ENCODE data around the gene CHAF1A.

Gene CHAF1A

DNA sequence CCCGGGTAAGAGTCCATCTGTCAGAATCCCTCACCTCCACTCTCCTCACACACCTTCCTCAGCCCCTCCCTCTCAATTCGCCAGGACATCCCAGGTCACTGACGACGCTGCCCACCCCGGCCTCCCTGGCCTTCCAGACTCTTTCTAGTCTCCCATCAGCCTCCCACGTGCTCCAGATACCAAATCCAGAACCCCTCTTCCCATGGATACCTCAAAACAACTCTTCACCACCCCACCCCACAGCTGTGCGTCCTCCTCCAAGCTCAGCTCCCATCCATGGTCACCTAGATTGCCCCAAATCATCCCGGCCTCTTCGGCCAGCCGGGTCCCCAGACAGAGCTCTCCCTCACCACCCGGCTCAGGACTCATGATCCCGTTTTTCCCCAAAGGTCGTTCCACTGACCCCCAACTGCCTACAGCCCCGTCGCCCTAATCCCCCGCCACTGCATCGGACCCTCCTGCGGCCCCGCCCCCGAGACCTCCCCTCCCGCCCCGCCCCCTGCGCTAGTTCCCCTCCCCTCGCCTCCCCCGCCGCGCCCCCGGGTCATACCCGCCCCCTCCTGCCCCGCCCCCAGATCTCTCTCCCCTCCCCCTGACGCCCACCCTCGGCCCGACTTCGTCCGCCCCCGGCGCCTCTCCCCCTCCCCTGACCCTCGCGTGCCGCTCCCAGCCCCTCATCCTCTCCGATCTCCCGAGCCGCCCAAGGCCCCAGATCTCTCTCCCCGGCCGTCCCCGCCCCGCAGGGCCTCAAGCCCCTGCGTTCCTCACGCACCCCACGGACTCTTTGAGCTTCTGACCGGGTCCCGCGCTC, 54.6 kb downstream of the CHAF1A start:
- Mint-ChIP-seq H3K4me3 (peak overlapping the region; percentile 92), H3K27me3 (no peaks in the 10 kb centered on the region), H3K9me3 (ENCODE audit: low read depth) (no peaks in the 10 kb centered on the region), H3K36me3 (no peaks in the 10 kb centered on the region), H3K27ac (peak overlapping the region; percentile 62), H3K4me1 (ENCODE audit: low read depth) (peaks cover 18% of the 10 kb centered on the region)

DNA sequence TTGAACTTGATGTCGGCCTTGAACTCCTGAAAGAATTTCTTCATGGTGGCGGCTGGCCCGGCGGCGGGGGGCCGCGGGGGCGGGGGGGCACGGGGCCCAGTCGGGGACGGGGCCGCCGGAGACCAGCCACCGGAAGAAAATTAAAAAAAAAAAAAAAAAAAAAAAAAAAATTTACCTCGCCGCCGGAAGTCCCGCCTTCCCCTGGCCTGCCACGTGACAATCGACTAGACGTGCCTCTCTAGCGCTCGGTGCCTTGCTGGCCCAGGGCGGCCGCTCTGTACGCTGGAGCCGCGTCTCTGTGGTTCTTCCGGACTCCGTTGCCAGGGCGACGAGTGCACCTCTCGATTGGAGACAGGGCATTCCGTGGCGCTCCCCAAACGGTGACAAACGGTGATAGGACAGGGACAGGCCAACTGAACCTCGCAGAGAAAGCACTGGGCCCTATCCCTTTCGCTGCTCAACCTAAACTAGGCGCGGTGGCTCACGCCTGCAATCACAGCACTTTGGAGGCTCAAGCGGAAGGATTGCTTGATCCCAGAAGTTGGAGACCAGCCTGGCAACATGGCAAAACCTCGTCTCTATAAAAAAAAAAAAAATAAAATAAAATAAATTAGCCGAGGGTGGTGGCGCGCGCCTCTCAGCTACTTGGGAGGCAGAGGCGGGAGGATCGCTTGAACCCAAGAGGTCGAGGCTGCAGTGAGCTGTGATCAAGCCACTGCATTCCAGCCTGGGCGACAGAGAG, 55.4 kb downstream of the CHAF1A start, which contains the start of gene UBXN6:
TSS of gene UBXN6 (minus strand) at position 141 of the 742 bp plus-strand sequence. CDS start at position 44, 97 bp downstream.
- Mint-ChIP-seq H3K36me3 (no peaks in the 10 kb centered on the region), H3K27ac (peak within 1 kb of the TSS; percentile 86), H3K27me3 (no peaks in the 10 kb centered on the region), H3K4me3 (peak within 1 kb of the TSS; percentile 92), H3K4me1 (ENCODE audit: low read depth) (peaks cover 18% of the 10 kb centered on the region), H3K9me3 (ENCODE audit: low read depth) (no peaks in the 10 kb centered on the region)

DNA sequence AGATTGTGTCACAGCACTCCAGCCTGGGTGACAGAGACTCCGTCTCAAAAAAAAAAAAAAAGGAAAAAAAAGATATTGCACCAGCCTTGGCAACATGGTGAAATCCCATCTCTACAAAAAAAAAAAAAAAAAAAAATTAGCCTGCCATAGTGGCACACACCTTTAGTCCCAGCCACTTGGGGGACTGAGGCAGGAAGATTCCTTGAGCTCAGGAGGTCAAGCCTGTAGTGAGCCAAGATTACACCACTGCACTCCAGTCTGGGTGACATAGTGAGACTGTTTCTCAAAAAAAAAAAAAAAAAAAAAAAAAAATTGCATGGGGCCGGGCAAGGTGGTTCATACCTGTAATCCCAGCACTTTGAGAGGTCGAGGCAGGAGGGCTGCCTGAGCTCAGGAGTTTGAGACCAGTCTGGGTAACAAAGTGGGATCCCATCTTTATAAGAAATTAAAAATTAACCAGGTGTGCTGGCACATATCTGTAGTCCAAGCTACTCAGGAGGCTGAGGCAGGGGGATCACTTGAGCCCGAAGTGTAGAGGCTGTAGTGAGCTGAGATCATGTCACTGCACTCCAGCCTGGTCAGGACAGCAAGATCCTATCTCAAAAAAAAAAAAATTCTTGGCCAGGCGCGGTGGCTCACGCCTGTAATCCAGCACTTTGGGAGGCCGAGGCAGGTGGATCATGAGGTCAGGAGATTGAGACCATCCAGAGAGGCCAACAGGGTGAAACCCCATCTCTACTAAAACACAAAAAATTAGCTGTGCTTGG, 62.6 kb downstream of the CHAF1A start:
- Mint-ChIP-seq H3K4me3 (no peak overlapping the region), H3K9me3 (ENCODE audit: low read depth) (no peaks in the 10 kb centered on the region), H3K27ac (no peak overlapping the region), H3K4me1 (ENCODE audit: low read depth) (no peaks in the 10 kb centered on the region), H3K36me3 (no peaks in the 10 kb centered on the region), H3K27me3 (no peaks in the 10 kb centered on the region)

DNA sequence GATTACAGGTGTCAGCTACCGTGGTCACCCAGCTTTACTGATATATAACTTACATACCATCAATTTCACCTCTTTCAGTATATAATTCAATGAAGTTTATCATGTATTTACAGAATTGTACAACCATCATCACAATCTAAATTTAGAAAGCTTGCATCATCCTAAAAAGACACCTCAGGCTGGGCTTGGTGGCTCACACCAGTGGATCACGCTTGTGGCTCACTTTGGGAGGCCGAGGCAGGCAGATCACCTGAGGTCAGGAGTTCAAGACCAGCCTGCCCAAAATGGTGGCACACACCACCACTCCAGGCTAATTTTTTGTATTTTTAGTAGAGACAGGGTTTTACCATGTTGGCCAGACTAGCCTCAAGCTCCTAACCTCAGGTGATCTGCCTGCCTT, 65.4 kb downstream of the CHAF1A start:
- Mint-ChIP-seq H3K9me3 (ENCODE audit: low read depth) (no peaks in the 10 kb centered on the region), H3K27ac (no peak overlapping the region), H3K36me3 (no peaks in the 10 kb centered on the region), H3K4me1 (ENCODE audit: low read depth) (peaks cover 5% of the 10 kb centered on the region), H3K27me3 (no peaks in the 10 kb centered on the region), H3K4me3 (no peak overlapping the region)

DNA sequence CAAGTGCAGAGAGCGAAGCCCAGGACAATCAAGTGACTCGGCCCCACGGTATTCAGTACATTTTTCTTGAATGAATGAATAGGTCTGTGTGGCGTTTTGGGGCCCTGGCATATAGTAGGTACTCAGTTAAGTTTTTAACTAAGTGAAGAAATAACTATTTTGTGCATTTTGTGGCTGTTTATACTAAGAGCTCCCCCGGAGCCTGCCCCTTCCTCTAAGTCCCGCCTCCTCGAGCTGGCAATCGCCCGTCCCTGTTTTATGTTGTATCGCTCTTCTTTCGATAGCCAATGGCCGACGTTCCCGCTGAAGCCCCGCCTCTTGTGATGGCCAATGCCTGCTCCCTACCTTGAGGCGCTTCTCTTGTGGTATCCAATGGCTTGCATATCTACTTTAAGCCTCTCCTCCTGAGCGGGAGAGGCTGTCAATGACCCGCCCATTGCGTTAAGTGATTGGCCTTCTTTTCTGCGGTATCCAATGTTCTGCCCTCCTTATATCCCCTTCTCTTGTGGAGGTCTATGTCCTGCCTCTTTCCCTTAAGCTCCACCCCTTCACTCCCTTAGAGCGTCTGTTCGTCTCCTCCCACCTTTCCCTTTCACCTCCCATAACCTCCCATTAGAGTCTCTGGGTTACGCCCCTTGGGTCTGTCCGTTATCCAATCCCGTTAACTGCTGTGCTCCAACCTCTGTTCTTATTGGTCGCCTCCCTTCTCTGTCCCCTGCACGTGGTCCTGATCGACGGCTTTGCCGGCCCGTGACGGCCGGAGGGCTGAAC, 69.1 kb downstream of the CHAF1A start:
- Mint-ChIP-seq H3K4me1 (ENCODE audit: low read depth) (peaks cover 17% of the 10 kb centered on the region), H3K27me3 (no peaks in the 10 kb centered on the region), H3K9me3 (ENCODE audit: low read depth) (no peaks in the 10 kb centered on the region), H3K4me3 (no peak overlapping the region), H3K27ac (no peak overlapping the region), H3K36me3 (peaks cover 2% of the 10 kb centered on the region)

DNA sequence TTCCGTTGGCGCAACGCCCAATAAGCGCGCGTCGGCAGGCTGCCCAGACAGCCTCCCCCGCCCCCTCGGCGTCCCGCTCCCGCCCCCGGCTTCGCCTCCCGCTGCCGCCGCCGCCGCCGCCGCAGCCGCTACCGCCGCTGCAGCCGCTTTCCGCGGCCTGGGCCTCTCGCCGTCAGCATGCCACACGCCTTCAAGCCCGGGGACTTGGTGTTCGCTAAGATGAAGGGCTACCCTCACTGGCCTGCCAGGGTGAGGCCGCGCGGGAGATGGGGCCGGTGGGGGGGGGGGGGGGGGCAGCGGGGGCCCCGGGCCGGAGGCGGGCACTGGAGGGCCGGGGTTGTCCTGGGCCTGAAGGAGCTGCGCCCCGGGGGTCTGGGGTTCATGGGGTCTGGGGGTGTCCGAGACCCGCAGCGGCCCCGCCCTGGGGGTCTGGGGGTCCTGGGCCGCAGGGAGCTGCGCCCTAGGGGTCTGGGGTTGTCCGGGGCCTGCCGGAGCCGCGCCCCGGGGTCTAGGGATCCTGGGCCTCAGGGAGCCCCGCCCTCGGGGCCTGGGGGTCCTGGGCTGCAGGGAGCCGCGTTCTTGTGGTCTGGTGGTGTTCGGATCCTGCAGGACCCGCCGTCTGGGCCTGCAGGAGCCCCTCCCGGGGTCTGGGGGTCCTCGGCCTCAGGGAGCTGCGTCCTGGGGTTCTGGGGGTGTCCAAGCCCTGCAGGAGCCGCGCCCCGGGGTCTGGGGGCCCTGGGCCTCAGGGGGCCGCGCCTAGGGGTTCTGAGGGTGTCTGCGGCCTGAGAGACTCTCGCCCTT, 69.9 kb downstream of the CHAF1A start, which contains the start of gene HDGFL2:
TSS of gene HDGFL2 (plus strand) at position 124 of the 801 bp plus-strand sequence. CDS start at position 178, 54 bp downstream.
- Mint-ChIP-seq H3K4me1 (ENCODE audit: low read depth) (peaks cover 17% of the 10 kb centered on the region), H3K4me3 (peak within 1 kb of the TSS; percentile 81), H3K36me3 (peaks cover 2% of the 10 kb centered on the region), H3K27ac (no peak within 1 kb of the TSS), H3K27me3 (no peaks in the 10 kb centered on the region), H3K9me3 (ENCODE audit: low read depth) (no peaks in the 10 kb centered on the region)

DNA sequence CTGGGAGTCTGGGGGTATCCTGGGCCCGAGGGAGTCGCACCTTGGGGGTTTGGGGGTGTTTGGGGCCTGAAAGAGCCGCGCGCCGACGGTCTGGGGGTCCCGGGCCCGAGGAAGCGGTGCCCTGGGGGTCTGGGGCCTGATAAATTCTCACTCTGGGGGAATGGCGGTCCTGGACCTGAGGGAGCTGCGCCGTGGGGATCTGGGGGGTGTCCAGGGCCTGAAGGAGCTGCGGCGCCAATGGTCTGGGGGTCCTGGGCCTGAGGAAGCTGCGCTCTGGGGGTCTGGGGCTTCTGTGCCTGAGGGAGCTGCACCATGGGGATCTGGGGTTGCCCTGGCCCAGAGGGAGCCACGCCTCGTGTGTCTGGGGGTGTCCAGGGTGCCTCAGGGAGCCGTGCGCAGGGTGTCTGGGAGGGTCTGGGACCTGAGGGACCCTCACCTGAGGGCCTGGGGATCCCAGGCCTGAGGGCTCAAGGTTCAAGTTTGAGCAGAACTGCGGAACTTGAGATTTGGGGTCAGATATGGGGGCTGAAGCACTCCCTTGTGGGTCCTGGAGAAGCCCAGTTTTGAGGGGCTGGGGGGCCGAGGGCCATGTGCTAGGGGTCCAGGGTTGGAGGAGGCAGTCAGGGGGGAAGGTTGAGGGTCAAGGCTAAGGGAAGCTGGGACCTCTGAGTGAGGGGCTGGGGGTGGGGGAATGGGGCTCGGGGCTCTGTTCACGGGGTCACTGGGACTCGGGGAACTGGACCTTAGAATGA, 70.7 kb downstream of the CHAF1A start:
- Mint-ChIP-seq H3K36me3 (peaks cover 2% of the 10 kb centered on the region), H3K4me3 (peak overlapping the region; percentile 81), H3K27me3 (no peaks in the 10 kb centered on the region), H3K4me1 (ENCODE audit: low read depth) (peaks cover 17% of the 10 kb centered on the region), H3K27ac (no peak overlapping the region), H3K9me3 (ENCODE audit: low read depth) (no peaks in the 10 kb centered on the region)

DNA sequence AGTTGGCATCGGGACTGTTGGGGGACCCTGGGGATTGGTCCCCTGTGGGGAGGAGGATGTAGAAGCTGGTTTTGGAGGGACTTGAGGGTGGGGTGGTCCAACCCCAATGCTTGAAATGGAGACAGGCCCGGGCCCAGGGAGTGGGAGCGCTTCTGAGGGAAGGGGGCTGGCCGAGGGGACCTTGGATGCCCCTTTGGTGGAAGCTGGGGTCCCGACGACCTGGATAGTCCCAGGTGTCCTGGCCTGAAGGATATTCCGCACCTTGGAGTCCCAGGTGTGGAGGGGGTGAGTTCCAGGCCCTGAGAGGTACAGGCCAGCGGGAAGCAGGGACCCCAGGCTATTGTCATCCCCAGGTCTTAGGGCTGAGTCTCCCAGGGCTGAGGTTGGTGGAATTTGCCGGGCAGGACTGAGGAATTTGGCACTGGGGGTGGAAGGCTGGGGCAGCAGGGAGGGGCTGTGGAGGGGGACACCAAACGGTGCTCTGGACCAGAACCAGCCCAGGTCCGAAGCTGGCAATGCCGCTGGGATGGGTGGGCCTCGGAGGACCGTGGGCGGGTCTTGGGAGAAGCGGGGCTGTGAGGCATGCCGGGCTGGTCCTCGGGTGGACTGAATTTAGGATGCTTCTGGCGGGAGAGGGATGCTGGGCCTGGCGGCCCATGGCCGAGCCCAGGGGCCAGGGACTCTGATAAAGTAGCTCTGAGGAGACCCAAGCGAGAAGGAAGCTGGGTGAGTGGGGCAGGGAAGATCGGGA, 71.5 kb downstream of the CHAF1A start:
- H3K4me1 Mint-ChIP-seq (ENCODE audit: low read depth): peaks cover 17% of the 10 kb centered on the region
- H3K27me3 Mint-ChIP-seq: no peaks in the 10 kb centered on the region
- no peak overlapping the region for H3K27ac Mint-ChIP-seq
- H3K4me3 Mint-ChIP-seq: peak overlapping the region; percentile 73
- peaks cover 2% of the 10 kb centered on the region for H3K36me3 Mint-ChIP-seq
- H3K9me3 Mint-ChIP-seq (ENCODE audit: low read depth): no peaks in the 10 kb centered on the region

DNA sequence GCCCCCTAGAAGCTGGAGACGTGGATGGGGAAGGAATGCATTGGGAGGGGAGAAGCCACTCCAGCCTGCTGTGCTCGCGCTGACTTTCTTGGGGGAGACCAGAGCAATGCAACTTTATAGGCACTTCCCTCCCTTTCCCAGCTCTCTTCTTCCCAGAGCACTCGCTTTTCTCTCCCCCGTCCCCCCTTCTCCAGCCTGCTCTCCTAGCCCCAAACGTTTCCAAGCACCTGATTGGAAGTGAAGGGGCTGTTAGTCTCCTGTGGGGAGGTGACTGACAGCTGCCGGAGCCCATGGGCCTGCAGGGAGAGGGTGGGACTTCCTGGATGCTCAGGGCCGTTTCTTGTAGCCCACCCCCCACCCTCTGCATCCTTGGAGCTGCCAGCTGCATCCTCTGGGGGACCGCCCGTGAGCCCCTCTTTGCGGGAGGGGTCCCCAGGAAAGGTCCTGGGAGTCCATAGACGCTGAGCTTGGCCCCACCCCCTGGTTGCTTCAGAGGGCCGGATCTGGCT, 72.1 kb downstream of the CHAF1A start:
- no peaks in the 10 kb centered on the region for H3K27me3 Mint-ChIP-seq
- H3K9me3 Mint-ChIP-seq (ENCODE audit: low read depth): no peaks in the 10 kb centered on the region
- peaks cover 2% of the 10 kb centered on the region for H3K36me3 Mint-ChIP-seq
- peaks cover 17% of the 10 kb centered on the region for H3K4me1 Mint-ChIP-seq (ENCODE audit: low read depth)
- H3K27ac Mint-ChIP-seq: peak overlapping the region; percentile 34
- H3K4me3 Mint-ChIP-seq: peak overlapping the region; percentile 73

DNA sequence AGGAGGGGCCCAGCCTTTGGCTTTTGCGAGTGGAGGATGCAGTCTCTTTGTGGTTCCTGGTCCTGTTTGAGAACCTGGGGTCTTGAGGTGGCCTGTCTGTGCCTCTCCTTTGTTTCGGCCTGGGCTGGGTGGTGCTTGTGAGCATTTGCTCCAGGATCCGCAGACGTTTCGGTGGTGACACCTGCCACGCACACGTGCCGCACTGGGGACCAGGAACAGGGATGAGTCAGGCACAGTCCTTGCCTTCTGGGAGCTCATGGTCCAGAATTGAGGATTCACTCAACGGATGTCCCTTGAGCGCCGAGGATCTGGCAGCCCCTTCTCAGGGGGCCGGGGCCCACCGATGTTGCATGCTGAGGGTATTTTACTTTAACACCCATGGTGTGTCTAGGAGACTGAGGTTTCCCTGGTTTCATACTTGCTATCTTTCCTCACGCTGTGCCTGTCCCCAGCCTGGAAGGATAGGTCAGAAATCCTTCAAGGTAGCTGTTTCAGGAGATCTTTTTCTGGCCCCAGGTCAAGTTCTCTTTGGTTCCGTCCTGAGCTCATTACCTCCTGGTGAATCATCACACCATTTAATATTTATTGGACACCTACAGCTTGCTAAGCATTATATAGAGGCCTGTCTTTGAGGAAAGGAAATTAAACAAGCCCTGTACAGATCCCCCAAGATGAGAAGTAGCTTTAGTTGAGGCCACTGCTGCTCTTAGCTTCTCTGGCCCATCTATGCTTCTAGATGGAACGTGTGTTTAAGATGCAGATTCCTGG, 74.8 kb downstream of the CHAF1A start:
- no peaks in the 10 kb centered on the region for H3K27me3 Mint-ChIP-seq
- H3K9me3 Mint-ChIP-seq (ENCODE audit: low read depth): no peaks in the 10 kb centered on the region
- no peak overlapping the region for H3K27ac Mint-ChIP-seq
- peaks cover 12% of the 10 kb centered on the region for H3K4me1 Mint-ChIP-seq (ENCODE audit: low read depth)
- peaks cover 2% of the 10 kb centered on the region for H3K36me3 Mint-ChIP-seq
- H3K4me3 Mint-ChIP-seq: no peak overlapping the region

DNA sequence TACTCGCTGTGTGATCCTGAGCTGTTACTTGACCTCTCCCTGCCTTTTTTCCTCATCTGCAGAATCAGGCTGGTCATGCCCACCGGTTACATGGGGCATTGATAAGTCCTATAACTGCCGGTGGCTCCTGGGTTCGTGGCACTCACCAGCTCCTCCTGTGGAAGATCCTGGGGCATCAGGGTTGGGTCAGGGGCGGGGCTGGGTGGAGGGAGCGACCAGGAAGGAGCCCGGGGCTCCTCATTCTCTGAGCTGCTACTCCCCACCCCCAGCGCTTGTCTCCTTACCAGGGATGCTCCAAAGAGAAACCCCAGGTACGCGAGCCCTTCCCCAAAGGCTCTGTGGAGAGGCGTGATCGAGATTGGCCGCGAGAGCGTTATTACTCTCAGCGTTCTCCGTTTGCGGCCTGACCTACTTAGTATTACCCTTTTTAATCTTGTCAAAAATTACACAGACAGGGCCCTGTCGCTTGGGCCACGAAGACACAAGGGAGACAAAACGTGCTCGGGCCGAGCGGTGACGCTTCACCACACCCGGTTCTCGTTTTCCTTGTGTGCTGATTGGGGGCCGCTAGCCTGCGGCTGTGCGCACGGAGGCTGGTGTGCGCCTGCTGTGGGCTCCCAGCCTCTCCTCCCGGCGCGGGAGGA, 80.4 kb downstream of the CHAF1A start:
- Mint-ChIP-seq H3K27me3 (no peaks in the 10 kb centered on the region), H3K36me3 (no peaks in the 10 kb centered on the region), H3K9me3 (ENCODE audit: low read depth) (no peaks in the 10 kb centered on the region), H3K4me1 (ENCODE audit: low read depth) (peaks cover 3% of the 10 kb centered on the region), H3K27ac (no peak overlapping the region), H3K4me3 (no peak overlapping the region)
